ENCODE results near the gene SCGB1D4.

DNA sequence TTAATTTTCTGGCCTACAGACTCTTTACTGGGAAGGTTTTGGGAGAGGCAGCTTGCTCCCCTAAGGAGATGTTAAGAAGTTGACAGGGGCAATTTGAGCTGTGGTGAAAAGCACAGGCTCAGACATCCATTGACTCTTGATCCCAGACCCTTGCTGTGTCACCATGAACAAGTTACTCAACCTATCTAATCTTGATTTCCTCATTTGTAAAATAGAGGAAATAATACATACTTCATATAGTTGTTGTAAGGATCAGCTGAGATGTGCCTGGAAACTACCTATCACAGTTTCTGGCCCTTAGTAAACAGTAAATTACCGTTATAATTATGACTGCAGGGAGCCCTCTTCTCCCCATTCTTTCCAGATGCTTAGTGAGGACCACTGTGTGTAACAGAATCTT, 16.6 kb upstream of the SCGB1D4 start:
- TF ChIP-seq POLR2AphosphoS5 (IDR thresholded peaks at IDR 0.05): no peak
- no peak for TF ChIP-seq CTCF (IDR thresholded peaks at IDR 0.05; ENCODE audit: poor library complexity, severe bottlenecking)
- TF ChIP-seq EZH2 (IDR thresholded peaks at IDR 0.05; ENCODE audit: borderline replicate concordance, insufficient read depth, low read length, poor library complexity, severe bottlenecking): no peak
- TF ChIP-seq, protein P1, sequence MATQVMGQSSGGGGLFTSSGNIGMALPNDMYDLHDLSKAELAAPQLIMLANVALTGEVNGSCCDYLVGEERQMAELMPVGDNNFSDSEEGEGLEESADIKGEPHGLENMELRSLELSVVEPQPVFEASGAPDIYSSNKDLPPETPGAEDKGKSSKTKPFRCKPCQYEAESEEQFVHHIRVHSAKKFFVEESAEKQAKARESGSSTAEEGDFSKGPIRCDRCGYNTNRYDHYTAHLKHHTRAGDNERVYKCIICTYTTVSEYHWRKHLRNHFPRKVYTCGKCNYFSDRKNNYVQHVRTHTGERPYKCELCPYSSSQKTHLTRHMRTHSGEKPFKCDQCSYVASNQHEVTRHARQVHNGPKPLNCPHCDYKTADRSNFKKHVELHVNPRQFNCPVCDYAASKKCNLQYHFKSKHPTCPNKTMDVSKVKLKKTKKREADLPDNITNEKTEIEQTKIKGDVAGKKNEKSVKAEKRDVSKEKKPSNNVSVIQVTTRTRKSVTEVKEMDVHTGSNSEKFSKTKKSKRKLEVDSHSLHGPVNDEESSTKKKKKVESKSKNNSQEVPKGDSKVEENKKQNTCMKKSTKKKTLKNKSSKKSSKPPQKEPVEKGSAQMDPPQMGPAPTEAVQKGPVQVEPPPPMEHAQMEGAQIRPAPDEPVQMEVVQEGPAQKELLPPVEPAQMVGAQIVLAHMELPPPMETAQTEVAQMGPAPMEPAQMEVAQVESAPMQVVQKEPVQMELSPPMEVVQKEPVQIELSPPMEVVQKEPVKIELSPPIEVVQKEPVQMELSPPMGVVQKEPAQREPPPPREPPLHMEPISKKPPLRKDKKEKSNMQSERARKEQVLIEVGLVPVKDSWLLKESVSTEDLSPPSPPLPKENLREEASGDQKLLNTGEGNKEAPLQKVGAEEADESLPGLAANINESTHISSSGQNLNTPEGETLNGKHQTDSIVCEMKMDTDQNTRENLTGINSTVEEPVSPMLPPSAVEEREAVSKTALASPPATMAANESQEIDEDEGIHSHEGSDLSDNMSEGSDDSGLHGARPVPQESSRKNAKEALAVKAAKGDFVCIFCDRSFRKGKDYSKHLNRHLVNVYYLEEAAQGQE (IDR thresholded peaks at IDR 0.05; ENCODE audit: borderline replicate concordance): no peak
- TF ChIP-seq EP300 (conservative IDR thresholded peaks at IDR 0.05; ENCODE audit: poor library complexity, severe bottlenecking): no peak
- no peak for TF ChIP-seq SMC3 (conservative IDR thresholded peaks at IDR 0.05; ENCODE audit: poor library complexity)
- no peak for TF ChIP-seq TAF1 (IDR thresholded peaks at IDR 0.05; ENCODE audit: low read depth)
- no peak for TF ChIP-seq RAD21 (conservative IDR thresholded peaks at IDR 0.05)
- no peak for TF ChIP-seq MXI1 (conservative IDR thresholded peaks at IDR 0.05; ENCODE audit: poor library complexity, severe bottlenecking)

Measured in neural cell (in vitro differentiated cells).